B cell (primary cell): ENCODE data around the gene MR1. TPM values are rescaled to one million over a fixed set of nuclear protein-coding genes. Genes with fewer than 3 reads are reported as not detected.

Experiments used
- ATAC-seq: fragments of 200-7000 bp; cut with Tn5 transposase; one replicate; pipeline ENCODE4 v1.10.0; 2021; ENCODE audit warnings: low read depth, mild to moderate bottlenecking, moderate number of reproducible peaks, moderate library complexity
- CTCF ChIA-PET: fragments of 350-600 bp; sonication (Branson Sonifier 250); formaldehyde crosslinking; loops from one replicate; lab custom pipeline; 2021; ENCODE audit warnings: antibody characterized with exemption, inconsistent platforms; lab: Charles Lee
- POLR2A ChIA-PET: fragments of 350-600 bp; sonication (Branson Sonifier 250); formaldehyde crosslinking; loops from one replicate; lab custom pipeline; 2021; ENCODE audit warnings: antibody characterized with exemption; lab: Charles Lee
- DNase-seq: peaks from one replicate; pipeline ENCODE4 v3.0.0; 2013
- H2AFZ ChIP-seq: 2 replicates; pipeline ENCODE4 v1.6.1; 2012; ENCODE audit warnings: mild to moderate bottlenecking, low read depth, low read length; ENCODE audit not compliant: insufficient read depth, poor library complexity, severe bottlenecking
- H3K27ac ChIP-seq, 2 donors: 1 replicate in 1 of 2; 2 replicates in 1 of 2; pipeline ENCODE4 v1.5.1; 2012 to 2013; ENCODE audit warnings: low read length in 2 of 2, mild to moderate bottlenecking in 2 of 2, moderate library complexity in 1 of 2
- H3K27me3 ChIP-seq, 4 experiments: fragments of 200-600 bp in 1 of 4; sonication (generic) in 1 of 4; replicated peaks in 1 of 4; 1 replicate in 2 of 4; 2 replicates in 2 of 4; pipeline versions ENCODE4 v1.6.1 to v1.7.0; 2013 to 2016; ENCODE audit warnings: low read length in 3 of 4, mild to moderate bottlenecking in 2 of 4, mixed read lengths in 1 of 4, moderate library complexity in 1 of 4; ENCODE audit not compliant: insufficient read depth in 4 of 4, control insufficient read depth in 3 of 4; ENCODE audit errors: control extremely low read depth in 1 of 4
- H3K36me3 ChIP-seq, 2 experiments: replicated peaks in 1 of 2; 1 replicate in 1 of 2; 2 replicates in 1 of 2; pipeline versions ENCODE4 v1.6.1 to v1.7.1; 2013; ENCODE audit warnings: low read length in 1 of 2; ENCODE audit not compliant: insufficient read depth in 2 of 2, control insufficient read depth in 1 of 2; ENCODE audit errors: control extremely low read depth in 1 of 2, extremely low read depth in 1 of 2
- H3K4me1 ChIP-seq, 2 donors: fragments of 200-600 bp in 1 of 2; sonication (generic) in 1 of 2; 1 replicate in 1 of 2; 2 replicates in 1 of 2; pipeline versions ENCODE4 v1.5.1 to v1.6.1; 2013 to 2017; ENCODE audit warnings: low read length in 2 of 2; ENCODE audit not compliant: control insufficient read depth in 2 of 2, insufficient read depth in 2 of 2
- H3K4me2 ChIP-seq: replicated peaks from 2 replicates; pipeline ENCODE3; 2012; ENCODE audit warnings: mild to moderate bottlenecking, low read depth, low read length; ENCODE audit not compliant: poor library complexity, severe bottlenecking
- H3K4me3 ChIP-seq, 5 experiments: fragments of 200-600 bp in 1 of 5; sonication (generic) in 1 of 5; 1 replicate in 3 of 5; 2 replicates in 2 of 5; pipeline versions ENCODE4 v1.5.1 to v1.7.0; 2011 to 2016; ENCODE audit warnings: low read length in 4 of 5, mild to moderate bottlenecking in 4 of 5, low read depth in 2 of 5, control low read depth in 1 of 5, moderate library complexity in 1 of 5; ENCODE audit not compliant: insufficient read depth in 1 of 5; ENCODE audit errors: control extremely low read depth in 1 of 5, extremely low read depth in 1 of 5
- H3K79me2 ChIP-seq: fragments of 200-600 bp; sonication (generic); one replicate; pipeline ENCODE4 v1.6.0; 2016; ENCODE audit warnings: low read length; ENCODE audit not compliant: control insufficient read depth, insufficient read depth
- H3K9ac ChIP-seq: fragments of 200-600 bp; sonication (generic); 2 replicates; pipeline ENCODE4 v1.6.1; 2017; ENCODE audit warnings: mild to moderate bottlenecking, low read length, moderate library complexity
- H3K9me3 ChIP-seq, 3 donors: one replicate each; pipeline versions ENCODE4 v1.6.1 to v1.7.1; 2013; ENCODE audit warnings: low read length in 2 of 3; ENCODE audit not compliant: control insufficient read depth in 2 of 3, insufficient read depth in 1 of 3; ENCODE audit errors: control extremely low read depth in 1 of 3
- H4K20me1 ChIP-seq: 2 replicates; pipeline ENCODE4 v1.6.0; 2012; ENCODE audit warnings: mild to moderate bottlenecking, low read length; ENCODE audit not compliant: insufficient read depth, control insufficient read depth, poor library complexity, severe bottlenecking
- H3K27ac Mint-ChIP-seq: one replicate; pipeline ENCODE4 v1.8.0; 2021; ENCODE audit warnings: mixed read lengths
- H3K27me3 Mint-ChIP-seq: one replicate; pipeline ENCODE4 v1.8.0; 2021; ENCODE audit warnings: mixed read lengths
- H3K4me1 Mint-ChIP-seq: one replicate; pipeline ENCODE4 v1.8.0; 2021; ENCODE audit warnings: mixed read lengths
- H3K4me3 Mint-ChIP-seq: one replicate; pipeline ENCODE4 v1.8.0; 2021; ENCODE audit warnings: mixed read lengths
- H3K9me3 Mint-ChIP-seq: one replicate; pipeline ENCODE4 v1.8.0; 2022; ENCODE audit warnings: mixed read lengths; ENCODE audit not compliant: insufficient read depth
- CTCF ChIP-seq: fragments of 200-600 bp; IDR thresholded peaks from one replicate; pipeline ENCODE4 v1.8.0; 2022; ENCODE audit warnings: antibody characterized with exemption, mild to moderate bottlenecking
- EZH2 ChIP-seq: IDR thresholded peaks from 2 replicates; pipeline ENCODE4 v1.6.1; 2012; ENCODE audit warnings: borderline replicate concordance, low read depth, mild to moderate bottlenecking, moderate library complexity, low read length; ENCODE audit not compliant: insufficient read depth, poor library complexity, severe bottlenecking
- WGBS: methylation state at CpG from one replicate; pipeline ENCODE4 v1.1.5; 2013; ENCODE audit warnings: missing lambda C conversion rate; ENCODE audit not compliant: insufficient coverage; 5-methylcytosine and 5-hydroxymethylcytosine counted together
- intact Hi-C: fragments of 100-400 bp; cut with micrococcal nuclease; formaldehyde crosslinking; loops from one replicate; pipeline ENCODE4 v1.10.0; 2022
- polyA plus RNA-seq: library from polyadenylated mRNA; depleted of rRNA; stranded (reverse); fragments of >200 nt; gene quantifications from 2 replicates; pipeline ENCODE4 v1.2.3, GENCODE V29; 2012
- total RNA-seq, 2 donors: library from RNA; stranded (reverse); fragments of 120-200 nt in 1 of 2; gene quantifications; 1 replicate in 1 of 2; 2 replicates in 1 of 2; pipeline versions ENCODE4 v1.2.3 to v1.2.4, GENCODE V29; 2013 to 2022

MR1 gene
- total and polyA plus RNA-seq, 2 donors (not counting 1 experiment from before 2014, with no cell fraction given), result 9.5 to 28.2 TPM

GRCh38 chr1:181075766-181076350 lies 42.1 kb downstream of the MR1 start:
- Histone ChIP-seq H3K4me1 (peaks cover 4% of the 10 kb centered on the region in 2 donors), H3K4me3 (no peak overlapping the region), H3K27me3 (peaks cover 0 to 7% (median 0%) of the 10 kb centered on the region in 4 experiments), H3K4me2 (no peak overlapping the region), H2AFZ (no peak overlapping the region), H3K27ac (no peak overlapping the region), H3K79me2 (no peaks in the 10 kb centered on the region), H3K9ac (no peak overlapping the region), H4K20me1 (no peaks in the 10 kb centered on the region), H3K9me3 (peaks cover 0 to 12% (median 4%) of the 10 kb centered on the region in 3 donors), H3K36me3 (no peaks in the 10 kb centered on the region)
- CTCF ChIA-PET, result interaction anchor here (1.2 to 2.1 kb wide), 2 partner anchors 14 to 37 kb away, joined by 5 to 12 read pairs; no protein-coding TSS in a partner anchor
- no peak for ATAC-seq
- no peak for DNase-seq
- intact Hi-C loops, result no loop called here
- peaks cover 4% of the 10 kb centered on the region for H3K4me1 Mint-ChIP-seq
- TF ChIP-seq CTCF (no peak), EZH2 (no peak)
- 83% methylated on average over 3 of the region's 5 CpGs for WGBS
- no peaks in the 10 kb centered on the region for H3K9me3 Mint-ChIP-seq
- POLR2A ChIA-PET, result no interaction called here
- H3K27ac Mint-ChIP-seq, result no peak overlapping the region
- peaks cover 32% of the 10 kb centered on the region for H3K27me3 Mint-ChIP-seq
- no peak overlapping the region for H3K4me3 Mint-ChIP-seq

DNA sequence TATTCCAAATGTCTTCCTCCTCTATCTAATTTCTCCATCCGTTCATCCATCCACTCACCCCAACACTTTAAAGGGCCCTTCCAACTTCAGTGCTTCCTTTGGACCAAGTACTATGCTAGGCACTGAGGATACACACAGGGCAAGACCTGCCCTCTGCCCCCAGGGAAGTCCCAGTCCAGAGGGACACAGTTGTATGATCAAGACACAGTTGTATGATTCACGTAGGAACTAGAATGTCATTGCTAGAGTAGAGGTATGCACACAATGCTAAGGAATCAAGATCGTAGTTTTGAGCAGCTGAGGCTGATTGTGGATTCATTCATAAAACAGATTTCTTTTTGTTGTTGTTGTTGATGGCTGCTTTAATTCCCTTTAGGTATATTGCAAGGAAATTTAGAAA lies 43.1 kb downstream of the MR1 start:
- H3K9ac ChIP-seq, result no peak overlapping the region
- intact Hi-C loops, result no loop called here
- peaks cover 4% of the 10 kb centered on the region in 2 donors for H3K4me1 ChIP-seq
- DNase-seq (no peak), ATAC-seq (no peak)
- Mint-ChIP-seq H3K27ac (no peak overlapping the region), H3K4me3 (no peak overlapping the region), H3K9me3 (no peaks in the 10 kb centered on the region), H3K27me3 (peaks cover 29% of the 10 kb centered on the region), H3K4me1 (peaks cover 4% of the 10 kb centered on the region)
- H3K36me3 ChIP-seq, result no peaks in the 10 kb centered on the region
- H3K27me3 ChIP-seq, result peaks cover 0 to 7% (median 0%) of the 10 kb centered on the region in 4 experiments
- H3K4me2 ChIP-seq, result no peak overlapping the region
- H3K27ac ChIP-seq, result no peak overlapping the region
- no peak overlapping the region for H2AFZ ChIP-seq
- peaks cover 0 to 12% (median 4%) of the 10 kb centered on the region in 3 donors for H3K9me3 ChIP-seq
- TF ChIP-seq CTCF (no peak), EZH2 (no peak)
- WGBS, result 55% methylated on average over 1 of the region's 3 CpGs
- ChIA-PET CTCF (interaction anchor here (0.9 to 2.1 kb wide), 2 partner anchors 38 to 65 kb away, joined by 3 to 12 read pairs; no protein-coding TSS in a partner anchor), POLR2A (no interaction called here)
- H3K79me2 ChIP-seq, result no peaks in the 10 kb centered on the region
- no peaks in the 10 kb centered on the region for H4K20me1 ChIP-seq
- H3K4me3 ChIP-seq, result no peak overlapping the region
